HepG2 (cell line): Measurements from ENCODE around the gene AADACL2. TPM values are rescaled to one million over a fixed set of nuclear protein-coding genes. Genes with fewer than 3 reads are reported as not detected.

Experiments used
- ATAC-seq: fragments of 200-7000 bp; cut with Tn5 transposase; 3 replicates; pipeline ENCODE4 v1.9.1; 2020; ENCODE audit warnings: mild to moderate bottlenecking, moderate library complexity
- BruUV-seq: library from RNA; stranded (reverse); fragments of 400-500 nt; replicated peaks from 2 replicates; lab custom pipeline; 2021; lab: Mats Ljungman, UMichigan
- CTCF ChIA-PET: fragments of 300-600 bp; formaldehyde crosslinking; extraction: SDS; loops from one replicate; lab custom pipeline; 2021; ENCODE audit warnings: low total read pairs, inconsistent platforms, low intra/inter-chr PET ratio; lab: Yijun Ruan, JAX
- POLR2A ChIA-PET: fragments of 350-600 bp; sonication (Branson Sonifier 250); formaldehyde crosslinking; loops from one replicate; lab custom pipeline; 2020; ENCODE audit warnings: antibody characterized with exemption, inconsistent platforms; lab: Yijun Ruan, JAX
- DNase-seq: peaks from one replicate; pipeline ENCODE4 v3.0.0-alpha.2; 2015; ENCODE audit warnings: low spot score
- FAIRE-seq: peaks from 3 replicates; lab custom pipeline; 2011; peaks lifted over from hg19 to GRCh38; lab: Jason Lieb, UNC
- H2AFZ ChIP-seq: one replicate; pipeline ENCODE4 v1.6.1; 2011; ENCODE audit warnings: low read length, inconsistent platforms
- H3K27ac ChIP-seq: fragments of 300-600 bp; 3 replicates; pipeline ENCODE4 v1.8.0; 2011; ENCODE audit warnings: mixed run types, mild to moderate bottlenecking, mixed read lengths, low read length, inconsistent platforms; ENCODE audit not compliant: insufficient read depth; ENCODE audit errors: extremely low read length
- H3K27me3 ChIP-seq, 2 experiments: fragments of 200-600 bp in 1 of 2; 2 replicates in 1 of 2; 3 replicates in 1 of 2; pipeline versions ENCODE4 v1.6.0 to v1.8.0; 2011; ENCODE audit warnings: low read length in 2 of 2, mild to moderate bottlenecking in 2 of 2, moderate library complexity in 2 of 2, inconsistent platforms in 1 of 2; ENCODE audit not compliant: insufficient read depth in 2 of 2, control insufficient read depth in 1 of 2
- H3K36me3 ChIP-seq, 2 experiments: fragments of 200-600 bp in 1 of 2; replicated peaks in 1 of 2; 2 replicates in 1 of 2; 3 replicates in 1 of 2; pipeline versions ENCODE4 v1.5.1 to v1.8.0; 2011; ENCODE audit warnings: low read length in 2 of 2, inconsistent platforms in 1 of 2; ENCODE audit not compliant: insufficient read depth in 2 of 2, control insufficient read depth in 1 of 2
- H3K4me1 ChIP-seq: 2 replicates; pipeline ENCODE4 v1.5.1; 2012; ENCODE audit warnings: low read length, inconsistent platforms; ENCODE audit not compliant: insufficient read depth
- H3K4me2 ChIP-seq: 2 replicates; pipeline ENCODE4 v1.6.0; 2011; ENCODE audit warnings: low read depth, low read length, inconsistent platforms
- H3K4me3 ChIP-seq, 3 experiments: fragments of 200-600 bp in 1 of 3; sonication (generic), shearing (Covaris generic) in 1 of 3; replicated peaks in 1 of 3; 2 replicates each; pipeline ENCODE4 v1.5.1; 2011 to 2016; ENCODE audit warnings: low read length in 3 of 3, inconsistent platforms in 2 of 3, low read depth in 2 of 3, mild to moderate bottlenecking in 2 of 3, control low read depth in 1 of 3, mixed read lengths in 1 of 3; ENCODE audit not compliant: insufficient read depth in 1 of 3
- H3K79me2 ChIP-seq: one replicate; pipeline ENCODE4 v1.6.1; 2011; ENCODE audit warnings: low read length, inconsistent platforms; ENCODE audit not compliant: insufficient read depth
- H3K9ac ChIP-seq: 2 replicates; pipeline ENCODE4 v1.6.0; 2011; ENCODE audit warnings: mild to moderate bottlenecking, low read depth, low read length, inconsistent platforms; ENCODE audit not compliant: insufficient read depth
- H3K9me3 ChIP-seq: 2 replicates; pipeline ENCODE4 v1.5.1; 2012; ENCODE audit warnings: mild to moderate bottlenecking, low read length
- H4K20me1 ChIP-seq: 2 replicates; pipeline ENCODE4 v1.6.0; 2011; ENCODE audit warnings: inconsistent platforms, mild to moderate bottlenecking, low read length, moderate library complexity; ENCODE audit not compliant: insufficient read depth
- AKNA ChIP-seq: sonication (generic); formaldehyde crosslinking; IDR thresholded peaks from 2 replicates; pipeline ENCODE4 v1.4.0; 2020; ENCODE audit warnings: missing genetic modification reagents, borderline replicate concordance
- CSRNP2 ChIP-seq: sonication (generic); formaldehyde crosslinking; conservative IDR thresholded peaks from 2 replicates; pipeline ENCODE4 v1.8.0; 2022; ENCODE audit warnings: low read depth, missing genetic modification reagents
- HCFC1 ChIP-seq: fragments of 150-350 bp; IDR thresholded peaks from 2 replicates; pipeline ENCODE4 v1.6.1; 2014; ENCODE audit warnings: low read depth, low read length
- IRX3 ChIP-seq: sonication (generic); formaldehyde crosslinking; IDR thresholded peaks from 2 replicates; pipeline ENCODE4 v1.8.1; 2023; ENCODE audit warnings: mild to moderate bottlenecking, low read depth, missing genetic modification reagents, borderline replicate concordance
- NR2F1 ChIP-seq, 2 experiments: fragments of 450-650 bp in 1 of 2; formaldehyde crosslinking in 1 of 2; IDR thresholded peaks; 2 replicates each; pipeline versions ENCODE4 v1.5.0 to v1.6.1; 2016 to 2020; ENCODE audit warnings: mild to moderate bottlenecking in 1 of 2, missing compliant biosample characterization in 1 of 2, missing genetic modification reagents in 1 of 2, moderate library complexity in 1 of 2
- PRDM4 ChIP-seq: sonication (generic); formaldehyde crosslinking; IDR thresholded peaks from 2 replicates; pipeline ENCODE4 v1.9.0; 2021; ENCODE audit warnings: missing genetic modification reagents, borderline replicate concordance
- ZNF160 ChIP-seq: sonication (generic); formaldehyde crosslinking; IDR thresholded peaks from 2 replicates; pipeline ENCODE4 v1.8.0; 2022; ENCODE audit warnings: mild to moderate bottlenecking, inconsistent platforms, missing genetic modification reagents
- ZNF704 ChIP-seq: sonication (generic); formaldehyde crosslinking; IDR thresholded peaks from 2 replicates; pipeline ENCODE4 v1.8.1; 2023; ENCODE audit warnings: mild to moderate bottlenecking, inconsistent platforms, moderate library complexity, missing genetic modification reagents, borderline replicate concordance
- ZNF761 ChIP-seq: sonication (generic); formaldehyde crosslinking; conservative IDR thresholded peaks from 2 replicates; pipeline ENCODE4 v1.4.0; 2020; ENCODE audit warnings: mild to moderate bottlenecking, missing genetic modification reagents
- ZSCAN5A ChIP-seq: sonication (generic); formaldehyde crosslinking; IDR thresholded peaks from 2 replicates; pipeline ENCODE4 v1.8.0; 2022; ENCODE audit warnings: mild to moderate bottlenecking, missing genetic modification reagents, borderline replicate concordance
- in situ Hi-C: cut with HindIII; loops from 2 replicates; pipeline ENCODE4 v1.10.0; 2017; ENCODE audit warnings: low pct_unique_long_range_greater_than_20kb; ENCODE audit not compliant: extremely low pct_ligation_motif_present
- intact Hi-C: fragments of 100-400 bp; cut with micrococcal nuclease; formaldehyde crosslinking; loops from one replicate; pipeline ENCODE4 v1.10.0; 2022; ENCODE audit not compliant: unreplicated experiment
- polyA plus RNA-seq, 8 experiments: library from polyadenylated mRNA; depleted of rRNA in 3 of 8; stranded (reverse) in 7 of 8; unstranded in 1 of 8; fragments of >200 nt; fragmentation: Illumina TruSeq in 4 of 8; extraction: Trizol in 4 of 8; gene quantifications; 2 replicates each; pipeline versions ENCODE4 v1.2.1 to v1.2.3, GENCODE V29; 2011 to 2016; ENCODE audit warnings: low read depth in 4 of 8, missing spikeins in 1 of 8, mixed read lengths in 1 of 8; ENCODE audit not compliant: insufficient read depth in 1 of 8
- total RNA-seq, 5 experiments: library from RNA; depleted of rRNA; stranded (reverse); fragments of >200 nt; fragmentation: Illumina TruSeq; extraction: Trizol; gene quantifications; 2 replicates each; pipeline ENCODE4 v1.2.3, GENCODE V29; 2016; ENCODE audit warnings: low read depth in 1 of 5
- TF ChIP-seq, protein P1 (sequence below): IDR thresholded peaks from 2 replicates; pipeline ENCODE4 v1.6.1; 2018; ENCODE audit warnings: missing genetic modification reagents

Gene AADACL2
- total and polyA plus RNA-seq, 2 of the 13 experiments (the other 11 are each of a cell fraction or from before 2014, with no cell fraction given): not detected

DNA sequence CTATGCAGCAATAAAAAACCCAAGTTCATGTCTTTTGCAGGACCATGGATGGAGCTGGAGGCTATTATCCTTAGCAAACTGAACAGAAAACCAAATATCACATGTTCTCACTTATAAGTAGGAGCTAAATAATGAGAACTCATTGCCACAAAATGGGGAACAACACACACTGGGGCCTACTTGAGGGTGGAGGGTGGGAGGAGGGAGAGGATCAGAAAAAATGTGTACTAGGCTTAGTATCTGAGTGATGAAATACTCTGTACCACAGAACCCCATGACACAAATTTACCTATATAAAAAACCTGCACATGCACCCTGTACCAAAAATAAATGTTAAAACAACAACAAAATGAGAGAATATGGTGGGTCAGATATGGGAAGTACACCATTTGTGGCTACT is 49.6 kb upstream of the AADACL2 start:
- Histone ChIP-seq H3K4me1 (no peaks in the 10 kb centered on the region), H3K27me3 (no peaks in the 10 kb centered on the region), H3K9me3 (no peaks in the 10 kb centered on the region), H3K79me2 (no peaks in the 10 kb centered on the region), H2AFZ (no peak overlapping the region), H3K9ac (no peak overlapping the region), H3K4me3 (no peak overlapping the region), H3K36me3 (no peaks in the 10 kb centered on the region), H3K27ac (no peak overlapping the region), H3K4me2 (no peak overlapping the region), H4K20me1 (no peaks in the 10 kb centered on the region)
- in situ Hi-C loops: no loop called here
- ChIA-PET CTCF (no interaction called here), POLR2A (no interaction called here)
- intact Hi-C loops: no loop called here
- FAIRE-seq (no peak), DNase-seq (no peak), ATAC-seq (no peak)
- BruUV-seq: no TSS peak
- TF ChIP-seq ZSCAN5A: no peak
- TF ChIP-seq NR2F1 (CRISPR knock-in tag; IDR thresholded peaks at IDR 0.05): no peak
- TF ChIP-seq IRX3: no peak
- TF ChIP-seq ZNF761 (CRISPR knock-in tag): no peak
- TF ChIP-seq, protein P1, sequence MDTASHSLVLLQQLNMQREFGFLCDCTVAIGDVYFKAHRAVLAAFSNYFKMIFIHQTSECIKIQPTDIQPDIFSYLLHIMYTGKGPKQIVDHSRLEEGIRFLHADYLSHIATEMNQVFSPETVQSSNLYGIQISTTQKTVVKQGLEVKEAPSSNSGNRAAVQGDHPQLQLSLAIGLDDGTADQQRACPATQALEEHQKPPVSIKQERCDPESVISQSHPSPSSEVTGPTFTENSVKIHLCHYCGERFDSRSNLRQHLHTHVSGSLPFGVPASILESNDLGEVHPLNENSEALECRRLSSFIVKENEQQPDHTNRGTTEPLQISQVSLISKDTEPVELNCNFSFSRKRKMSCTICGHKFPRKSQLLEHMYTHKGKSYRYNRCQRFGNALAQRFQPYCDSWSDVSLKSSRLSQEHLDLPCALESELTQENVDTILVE: no peak
- no peak for TF ChIP-seq CSRNP2
- no peak for TF ChIP-seq ZNF160 (CRISPR knock-in tag)
- TF ChIP-seq AKNA (CRISPR knock-in tag): no peak
- no peak for TF ChIP-seq HCFC1
- TF ChIP-seq PRDM4 (CRISPR knock-in tag): no peak
- TF ChIP-seq ZNF704 (CRISPR knock-in tag): no peak
